ENCODE measurements around the gene AKAP3.

AKAP3 gene

GRCh38 chr12:4648104-4648500 is 749 bp downstream of the AKAP3 start:
- Histone ChIP-seq H3K36me3 (ENCODE audit: control insufficient read depth in 1 of 2, insufficient read depth in 2 of 2, low read length in 2 of 2) (no peaks in the 10 kb centered on the region), H3K9me3 (ENCODE audit: control insufficient read depth in 1 of 2, low read length in 2 of 2) (no peaks in the 10 kb centered on the region), H3K9ac (ENCODE audit: low read depth in 1 of 2, low read length in 2 of 2) (peak overlapping the region; percentile 80 to 91), H3K27ac (ENCODE audit: low read depth, low read length) (no peak overlapping the region), H3K27me3 (ENCODE audit: control insufficient read depth in 1 of 2, insufficient read depth in 2 of 2, low read length in 2 of 2) (no peaks in the 10 kb centered on the region), H3K4me1 (ENCODE audit: control insufficient read depth in 1 of 2, insufficient read depth in 2 of 2, low read length in 2 of 2) (peaks cover 34 to 35% of the 10 kb centered on the region in 2 donors), H3K4me3 (ENCODE audit: low read depth in 1 of 2, low read length in 2 of 2) (peak overlapping the region; percentile 87 to 95)

DNA sequence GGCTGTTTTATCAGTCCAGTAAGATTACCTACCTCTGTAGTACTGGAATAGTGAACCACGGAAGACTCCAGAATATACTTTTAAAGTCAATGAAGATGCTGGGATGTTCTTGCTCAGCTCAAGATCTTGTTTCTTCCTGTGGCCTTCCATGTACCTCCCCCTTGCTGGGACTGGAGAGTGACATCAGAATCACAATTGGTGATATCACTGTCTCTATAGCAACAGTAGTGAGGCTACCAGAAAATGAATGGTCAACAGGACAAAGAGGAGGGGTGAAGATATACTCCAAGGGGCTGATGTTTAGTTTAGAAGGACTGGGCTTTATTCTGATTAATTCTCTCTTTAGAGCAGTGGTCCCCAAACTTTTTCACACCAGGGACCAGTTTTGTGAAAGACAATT is 3.8 kb downstream of the AKAP3 start:
- H3K9me3 ChIP-seq (ENCODE audit: control insufficient read depth in 1 of 2, low read length in 2 of 2): no peaks in the 10 kb centered on the region
- no peaks in the 10 kb centered on the region for H3K36me3 ChIP-seq (ENCODE audit: control insufficient read depth in 1 of 2, insufficient read depth in 2 of 2, low read length in 2 of 2)
- no peak overlapping the region for H3K27ac ChIP-seq (ENCODE audit: low read depth, low read length)
- H3K4me1 ChIP-seq (ENCODE audit: control insufficient read depth in 1 of 2, insufficient read depth in 2 of 2, low read length in 2 of 2): peaks cover 13 to 14% of the 10 kb centered on the region in 2 donors
- H3K9ac ChIP-seq (ENCODE audit: low read depth in 1 of 2, low read length in 2 of 2): no peak overlapping the region
- no peak overlapping the region for H3K4me3 ChIP-seq (ENCODE audit: low read depth in 1 of 2, low read length in 2 of 2)
- no peaks in the 10 kb centered on the region for H3K27me3 ChIP-seq (ENCODE audit: control insufficient read depth in 1 of 2, insufficient read depth in 2 of 2, low read length in 2 of 2)

DNA sequence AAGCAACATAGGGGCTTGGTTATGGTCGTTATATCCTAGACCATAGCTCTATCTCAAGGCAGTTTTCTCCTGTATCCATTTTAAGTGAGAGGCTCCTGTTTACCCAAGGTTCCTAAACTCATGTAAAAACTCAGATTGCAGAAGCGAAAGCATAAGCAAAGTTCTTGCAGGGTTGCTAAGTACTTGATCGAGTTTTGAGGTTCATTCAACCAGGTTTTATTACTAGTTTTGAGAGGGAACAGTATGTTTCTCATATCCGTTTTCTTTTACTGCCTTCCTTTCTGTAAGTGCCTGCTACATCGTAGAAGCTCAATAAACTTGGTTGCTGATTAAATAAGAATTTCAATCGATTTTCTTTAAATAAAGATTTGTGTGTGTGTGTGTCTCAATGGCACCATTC is 5.1 kb downstream of the AKAP3 start:
- Histone ChIP-seq H3K4me3 (ENCODE audit: low read depth in 1 of 2, low read length in 2 of 2) (no peak overlapping the region), H3K9ac (ENCODE audit: low read depth in 1 of 2, low read length in 2 of 2) (no peak overlapping the region), H3K4me1 (ENCODE audit: control insufficient read depth in 1 of 2, insufficient read depth in 2 of 2, low read length in 2 of 2) (peaks cover 7% of the 10 kb centered on the region in 2 donors), H3K36me3 (ENCODE audit: control insufficient read depth in 1 of 2, insufficient read depth in 2 of 2, low read length in 2 of 2) (no peaks in the 10 kb centered on the region), H3K9me3 (ENCODE audit: control insufficient read depth in 1 of 2, low read length in 2 of 2) (no peaks in the 10 kb centered on the region), H3K27ac (ENCODE audit: low read depth, low read length) (no peak overlapping the region), H3K27me3 (ENCODE audit: control insufficient read depth in 1 of 2, insufficient read depth in 2 of 2, low read length in 2 of 2) (no peaks in the 10 kb centered on the region)

GRCh38 chr12:4630262-4630661 is 18.6 kb downstream of the AKAP3 start:
- Histone ChIP-seq H3K27me3 (ENCODE audit: control insufficient read depth in 1 of 2, insufficient read depth in 2 of 2, low read length in 2 of 2) (no peaks in the 10 kb centered on the region), H3K4me1 (ENCODE audit: control insufficient read depth in 1 of 2, insufficient read depth in 2 of 2, low read length in 2 of 2) (no peaks in the 10 kb centered on the region), H3K9me3 (ENCODE audit: control insufficient read depth in 1 of 2, low read length in 2 of 2) (no peaks in the 10 kb centered on the region), H3K4me3 (ENCODE audit: low read depth in 1 of 2, low read length in 2 of 2) (no peak overlapping the region), H3K9ac (ENCODE audit: low read depth in 1 of 2, low read length in 2 of 2) (no peak overlapping the region), H3K27ac (ENCODE audit: low read depth, low read length) (no peak overlapping the region), H3K36me3 (ENCODE audit: control insufficient read depth in 1 of 2, insufficient read depth in 2 of 2, low read length in 2 of 2) (no peaks in the 10 kb centered on the region)

GRCh38 chr12:4628406-4628805 is 20.4 kb downstream of the AKAP3 start:
- H3K27me3 ChIP-seq (ENCODE audit: control insufficient read depth in 1 of 2, insufficient read depth in 2 of 2, low read length in 2 of 2): no peaks in the 10 kb centered on the region
- H3K4me3 ChIP-seq (ENCODE audit: low read depth in 1 of 2, low read length in 2 of 2): no peak overlapping the region
- H3K36me3 ChIP-seq (ENCODE audit: control insufficient read depth in 1 of 2, insufficient read depth in 2 of 2, low read length in 2 of 2): no peaks in the 10 kb centered on the region
- H3K4me1 ChIP-seq (ENCODE audit: control insufficient read depth in 1 of 2, insufficient read depth in 2 of 2, low read length in 2 of 2): no peaks in the 10 kb centered on the region
- H3K9ac ChIP-seq (ENCODE audit: low read depth in 1 of 2, low read length in 2 of 2): no peak overlapping the region
- no peak overlapping the region for H3K27ac ChIP-seq (ENCODE audit: low read depth, low read length)
- no peaks in the 10 kb centered on the region for H3K9me3 ChIP-seq (ENCODE audit: control insufficient read depth in 1 of 2, low read length in 2 of 2)

- Histone ChIP-seq H3K27ac (ENCODE audit: low read depth, low read length) (no peak overlapping the region), H3K9me3 (ENCODE audit: control insufficient read depth in 1 of 2, low read length in 2 of 2) (no peaks in the 10 kb centered on the region), H3K4me3 (ENCODE audit: low read depth in 1 of 2, low read length in 2 of 2) (no peak overlapping the region), H3K4me1 (ENCODE audit: control insufficient read depth in 1 of 2, insufficient read depth in 2 of 2, low read length in 2 of 2) (no peaks in the 10 kb centered on the region), H3K27me3 (ENCODE audit: control insufficient read depth in 1 of 2, insufficient read depth in 2 of 2, low read length in 2 of 2) (no peaks in the 10 kb centered on the region), H3K36me3 (ENCODE audit: control insufficient read depth in 1 of 2, insufficient read depth in 2 of 2, low read length in 2 of 2) (no peaks in the 10 kb centered on the region), H3K9ac (ENCODE audit: low read depth in 1 of 2, low read length in 2 of 2) (no peak overlapping the region)
Observed at GRCh38 chr12:4626543-4626942, 22.3 kb downstream of the AKAP3 start.

DNA sequence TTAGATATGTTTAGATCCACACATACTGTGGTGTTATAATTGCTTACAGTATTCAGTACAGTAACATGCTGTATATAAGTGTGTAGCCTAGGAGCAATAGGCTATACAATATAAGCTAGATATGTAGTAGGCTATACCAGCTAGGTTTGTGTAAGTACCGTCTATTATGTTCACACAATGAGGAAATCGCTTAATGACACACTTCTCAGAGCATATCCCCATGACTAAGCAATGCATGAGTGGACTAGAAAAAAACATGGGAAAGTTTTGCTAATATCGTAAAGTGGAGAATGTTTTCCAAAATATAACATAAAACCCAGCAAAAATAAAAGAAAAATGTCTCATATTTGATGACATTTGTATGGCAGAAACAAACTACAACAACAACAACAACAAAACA is 27.3 kb downstream of the AKAP3 start:
- no peak overlapping the region for H3K27ac ChIP-seq (ENCODE audit: low read depth, low read length)
- H3K4me3 ChIP-seq (ENCODE audit: low read depth in 1 of 2, low read length in 2 of 2): no peak overlapping the region
- H3K9me3 ChIP-seq (ENCODE audit: control insufficient read depth in 1 of 2, low read length in 2 of 2): no peaks in the 10 kb centered on the region
- H3K4me1 ChIP-seq (ENCODE audit: control insufficient read depth in 1 of 2, insufficient read depth in 2 of 2, low read length in 2 of 2): no peaks in the 10 kb centered on the region
- H3K27me3 ChIP-seq (ENCODE audit: control insufficient read depth in 1 of 2, insufficient read depth in 2 of 2, low read length in 2 of 2): no peaks in the 10 kb centered on the region
- no peak overlapping the region for H3K9ac ChIP-seq (ENCODE audit: low read depth in 1 of 2, low read length in 2 of 2)
- H3K36me3 ChIP-seq (ENCODE audit: control insufficient read depth in 1 of 2, insufficient read depth in 2 of 2, low read length in 2 of 2): no peaks in the 10 kb centered on the region

DNA sequence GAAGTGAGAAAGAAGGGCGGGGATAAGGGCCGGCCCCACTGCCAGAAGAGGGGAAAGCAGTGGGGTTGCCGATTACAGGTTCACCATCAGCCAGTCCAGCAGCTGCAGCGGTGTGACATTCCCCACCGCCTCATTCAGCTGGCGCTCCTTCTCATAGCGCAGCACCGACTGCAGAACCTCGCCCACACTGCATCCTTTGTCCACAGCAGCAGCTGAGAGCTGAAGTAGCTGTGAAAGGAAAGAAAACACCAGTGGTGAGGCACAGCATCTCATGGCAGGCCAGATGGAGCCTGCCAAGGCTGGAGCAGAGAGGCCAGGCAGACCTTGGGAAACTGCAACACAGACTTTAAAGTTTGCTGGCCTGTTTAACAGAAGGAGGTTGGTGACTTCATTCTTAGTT is 33.2 kb downstream of the AKAP3 start:
- H3K36me3 ChIP-seq (ENCODE audit: control insufficient read depth in 1 of 2, insufficient read depth in 2 of 2, low read length in 2 of 2): peaks cover 4 to 41% of the 10 kb centered on the region in 2 donors
- no peak overlapping the region for H3K27ac ChIP-seq (ENCODE audit: low read depth, low read length)
- H3K4me1 ChIP-seq (ENCODE audit: control insufficient read depth in 1 of 2, insufficient read depth in 2 of 2, low read length in 2 of 2): no peaks in the 10 kb centered on the region
- H3K27me3 ChIP-seq (ENCODE audit: control insufficient read depth in 1 of 2, insufficient read depth in 2 of 2, low read length in 2 of 2): no peaks in the 10 kb centered on the region
- H3K9ac ChIP-seq (ENCODE audit: low read depth in 1 of 2, low read length in 2 of 2): no peak overlapping the region
- H3K4me3 ChIP-seq (ENCODE audit: low read depth in 1 of 2, low read length in 2 of 2): no peak overlapping the region
- H3K9me3 ChIP-seq (ENCODE audit: control insufficient read depth in 1 of 2, low read length in 2 of 2): no peaks in the 10 kb centered on the region

DNA sequence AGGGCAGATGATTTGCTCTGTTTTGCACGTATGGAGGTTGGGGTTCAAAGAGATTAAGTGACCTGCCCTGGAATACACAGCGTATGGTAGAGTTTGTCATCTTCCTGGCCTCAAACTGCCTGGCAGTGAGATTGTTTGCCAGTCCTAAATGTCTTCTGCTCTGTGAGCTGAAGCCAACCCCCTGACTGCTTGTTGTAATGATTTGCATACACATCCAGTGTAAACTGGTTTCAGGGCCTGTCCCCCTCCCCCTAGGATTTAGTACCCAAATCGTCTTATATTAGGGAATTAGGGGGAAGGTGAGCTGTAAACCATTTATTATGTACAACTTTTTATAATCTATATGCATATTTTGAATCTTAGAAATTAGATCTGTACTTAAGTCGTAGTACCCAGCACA is 38.4 kb downstream of the AKAP3 start:
- no peak overlapping the region for H3K4me3 ChIP-seq (ENCODE audit: low read depth in 1 of 2, low read length in 2 of 2)
- H3K27me3 ChIP-seq (ENCODE audit: control insufficient read depth in 1 of 2, insufficient read depth in 2 of 2, low read length in 2 of 2): no peaks in the 10 kb centered on the region
- no peak overlapping the region for H3K27ac ChIP-seq (ENCODE audit: low read depth, low read length)
- H3K36me3 ChIP-seq (ENCODE audit: control insufficient read depth in 1 of 2, insufficient read depth in 2 of 2, low read length in 2 of 2): peaks cover 9 to 52% of the 10 kb centered on the region in 2 donors
- no peak overlapping the region for H3K9ac ChIP-seq (ENCODE audit: low read depth in 1 of 2, low read length in 2 of 2)
- H3K9me3 ChIP-seq (ENCODE audit: control insufficient read depth in 1 of 2, low read length in 2 of 2): no peaks in the 10 kb centered on the region
- H3K4me1 ChIP-seq (ENCODE audit: control insufficient read depth in 1 of 2, insufficient read depth in 2 of 2, low read length in 2 of 2): peaks cover 8 to 10% of the 10 kb centered on the region in 2 donors

GRCh38 chr12:4609071-4609470 is 39.8 kb downstream of the AKAP3 start:
- Histone ChIP-seq H3K27me3 (ENCODE audit: control insufficient read depth in 1 of 2, insufficient read depth in 2 of 2, low read length in 2 of 2) (no peaks in the 10 kb centered on the region), H3K4me3 (ENCODE audit: low read depth in 1 of 2, low read length in 2 of 2) (no peak overlapping the region), H3K9me3 (ENCODE audit: control insufficient read depth in 1 of 2, low read length in 2 of 2) (no peaks in the 10 kb centered on the region), H3K9ac (ENCODE audit: low read depth in 1 of 2, low read length in 2 of 2) (no peak overlapping the region), H3K36me3 (ENCODE audit: control insufficient read depth in 1 of 2, insufficient read depth in 2 of 2, low read length in 2 of 2) (peaks cover 4 to 43% of the 10 kb centered on the region in 2 donors), H3K4me1 (ENCODE audit: control insufficient read depth in 1 of 2, insufficient read depth in 2 of 2, low read length in 2 of 2) (peaks cover 8 to 11% of the 10 kb centered on the region in 2 donors), H3K27ac (ENCODE audit: low read depth, low read length) (no peak overlapping the region)

DNA sequence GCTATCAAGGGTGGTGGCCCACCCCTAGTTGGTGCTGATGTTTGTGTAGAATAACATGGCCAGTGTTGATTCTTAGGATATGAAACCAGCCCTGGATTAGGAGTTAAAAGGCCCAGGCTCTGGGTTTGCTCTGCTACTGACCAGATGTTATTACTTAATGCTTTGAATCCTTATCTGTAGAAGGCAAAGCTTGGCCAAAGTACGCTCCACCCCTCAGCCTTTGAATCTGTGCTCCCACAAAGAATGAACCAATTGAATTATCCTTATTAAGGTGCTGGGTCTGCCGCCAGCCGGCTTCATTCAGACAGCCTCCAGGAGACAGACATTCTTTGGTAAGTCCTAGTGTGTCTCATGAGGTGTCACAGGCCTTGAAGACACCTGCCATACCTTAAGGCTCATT is 41.8 kb downstream of the AKAP3 start:
- no peak overlapping the region for H3K4me3 ChIP-seq (ENCODE audit: low read depth in 1 of 2, low read length in 2 of 2)
- no peak overlapping the region for H3K9ac ChIP-seq (ENCODE audit: low read depth in 1 of 2, low read length in 2 of 2)
- no peaks in the 10 kb centered on the region for H3K27me3 ChIP-seq (ENCODE audit: control insufficient read depth in 1 of 2, insufficient read depth in 2 of 2, low read length in 2 of 2)
- H3K36me3 ChIP-seq (ENCODE audit: control insufficient read depth in 1 of 2, insufficient read depth in 2 of 2, low read length in 2 of 2): peaks cover 4 to 25% of the 10 kb centered on the region in 2 donors
- H3K27ac ChIP-seq (ENCODE audit: low read depth, low read length): no peak overlapping the region
- no peaks in the 10 kb centered on the region for H3K9me3 ChIP-seq (ENCODE audit: control insufficient read depth in 1 of 2, low read length in 2 of 2)
- H3K4me1 ChIP-seq (ENCODE audit: control insufficient read depth in 1 of 2, insufficient read depth in 2 of 2, low read length in 2 of 2): peaks cover 8 to 11% of the 10 kb centered on the region in 2 donors

Measured in duodenal mucosa (tissue), 2 donors.